ENCODE measurements around the gene PBLD. TPM values are rescaled to one million over a fixed set of nuclear protein-coding genes. Genes with fewer than 3 reads are reported as not detected.

Gene PBLD
- total RNA-seq, 1 donor from 2014 or later: 5.0 TPM

GRCh38 chr10:68242051-68242450 lies 90.7 kb downstream of the PBLD start:
- H3K36me3 Mint-ChIP-seq (ENCODE audit: low read depth): no peaks in the 10 kb centered on the region
- no peak overlapping the region for H3K4me3 Mint-ChIP-seq
- no peak for DNase-seq (ENCODE audit: low read depth, low spot score)
- no peaks in the 10 kb centered on the region for H3K4me1 Mint-ChIP-seq
- H3K27me3 Mint-ChIP-seq (ENCODE audit: low read depth): no peaks in the 10 kb centered on the region
- H3K27ac Mint-ChIP-seq (ENCODE audit: unreplicated experiment): no peak overlapping the region
- H3K9me3 Mint-ChIP-seq: no peaks in the 10 kb centered on the region
- TF ChIP-seq CTCF (conservative IDR thresholded peaks at IDR 0.05): no peak

GRCh38 chr10:68239596-68240150 lies 93.1 kb downstream of the PBLD start:
- Mint-ChIP-seq H3K4me3 (no peak overlapping the region), H3K36me3 (ENCODE audit: low read depth) (no peaks in the 10 kb centered on the region), H3K9me3 (no peaks in the 10 kb centered on the region), H3K4me1 (no peaks in the 10 kb centered on the region), H3K27me3 (ENCODE audit: low read depth) (no peaks in the 10 kb centered on the region), H3K27ac (ENCODE audit: unreplicated experiment) (no peak overlapping the region)
- DNase-seq (ENCODE audit: low read depth, low spot score): no peak
- TF ChIP-seq CTCF (conservative IDR thresholded peaks at IDR 0.05): no peak

- H3K9me3 Mint-ChIP-seq: no peaks in the 10 kb centered on the region
- H3K27ac Mint-ChIP-seq (ENCODE audit: unreplicated experiment): no peak overlapping the region
- H3K4me1 Mint-ChIP-seq: no peaks in the 10 kb centered on the region
- DNase-seq (ENCODE audit: low read depth, low spot score): no peak
- H3K4me3 Mint-ChIP-seq: no peak overlapping the region
- H3K36me3 Mint-ChIP-seq (ENCODE audit: low read depth): no peaks in the 10 kb centered on the region
- H3K27me3 Mint-ChIP-seq (ENCODE audit: low read depth): peaks cover under 1% of the 10 kb centered on the region
- no peak for TF ChIP-seq CTCF (conservative IDR thresholded peaks at IDR 0.05)
Measured at GRCh38 chr10:68239069-68239468, 93.7 kb downstream of the PBLD start.

- no peaks in the 10 kb centered on the region for H3K9me3 Mint-ChIP-seq
- no peaks in the 10 kb centered on the region for H3K4me1 Mint-ChIP-seq
- peaks cover 7% of the 10 kb centered on the region for H3K27me3 Mint-ChIP-seq (ENCODE audit: low read depth)
- TF ChIP-seq CTCF (conservative IDR thresholded peaks at IDR 0.05): no peak
- H3K4me3 Mint-ChIP-seq: no peak overlapping the region
- H3K36me3 Mint-ChIP-seq (ENCODE audit: low read depth): no peaks in the 10 kb centered on the region
- no peak for DNase-seq (ENCODE audit: low read depth, low spot score)
- no peak overlapping the region for H3K27ac Mint-ChIP-seq (ENCODE audit: unreplicated experiment)
Measured at GRCh38 chr10:68238371-68238770, 94.4 kb downstream of the PBLD start.

- TF ChIP-seq CTCF (conservative IDR thresholded peaks at IDR 0.05): no peak
- no peaks in the 10 kb centered on the region for H3K36me3 Mint-ChIP-seq (ENCODE audit: low read depth)
- H3K27ac Mint-ChIP-seq (ENCODE audit: unreplicated experiment): no peak overlapping the region
- H3K27me3 Mint-ChIP-seq (ENCODE audit: low read depth): peaks cover 14% of the 10 kb centered on the region
- no peaks in the 10 kb centered on the region for H3K9me3 Mint-ChIP-seq
- no peak for DNase-seq (ENCODE audit: low read depth, low spot score)
- peaks cover 6% of the 10 kb centered on the region for H3K4me1 Mint-ChIP-seq
- no peak overlapping the region for H3K4me3 Mint-ChIP-seq
Measured at GRCh38 chr10:68237173-68237572, 95.6 kb downstream of the PBLD start.

Data from neural crest cell (in vitro differentiated cells).